CD4-positive, alpha-beta T cell treated with Interleukin-15 for 1 hour (primary cell): ENCODE data around the gene OPN4.

Experiments
- DNase-seq: peaks from one replicate; pipeline ENCODE4 v3.0.0-alpha.2; 2020

The OPN4 gene

GRCh38 chr10:86681722-86682386 is 27.5 kb downstream of the OPN4 start:
- no peak for DNase-seq

GRCh38 chr10:86682675-86683074 is 28.3 kb downstream of the OPN4 start:
- no peak for DNase-seq

- DNase-seq, result no peak
These were observed 30.2 kb downstream of the OPN4 start for GRCh38 chr10:86684331-86685097.

GRCh38 chr10:86685416-86685815 is 31.1 kb downstream of the OPN4 start:
- no peak for DNase-seq

GRCh38 chr10:86685893-86686632 is 31.7 kb downstream of the OPN4 start:
- DNase-seq, result no peak

GRCh38 chr10:86686972-86687371 is 32.6 kb downstream of the OPN4 start:
- DNase-seq, result no peak

GRCh38 chr10:86687750-86688149 is 33.4 kb downstream of the OPN4 start:
- DNase-seq, result no peak

GRCh38 chr10:86688398-86688921 is 34.1 kb downstream of the OPN4 start:
- DNase-seq, result peak; percentile 45

GRCh38 chr10:86689146-86689545 is 34.8 kb downstream of the OPN4 start:
- DNase-seq, result no peak

GRCh38 chr10:86690231-86690630 is 35.9 kb downstream of the OPN4 start:
- DNase-seq, result no peak

GRCh38 chr10:86690657-86691084 is 36.3 kb downstream of the OPN4 start:
- DNase-seq, result no peak

GRCh38 chr10:86691333-86692022 is 37.1 kb downstream of the OPN4 start:
- no peak for DNase-seq

GRCh38 chr10:86692023-86692514 is 37.7 kb downstream of the OPN4 start:
- DNase-seq, result no peak

GRCh38 chr10:86692664-86693063 is 38.3 kb downstream of the OPN4 start:
- DNase-seq, result no peak

GRCh38 chr10:86693275-86693674 is 38.9 kb downstream of the OPN4 start:
- DNase-seq, result no peak

- peak; percentile 33 for DNase-seq
These were observed 39.5 kb downstream of the OPN4 start for GRCh38 chr10:86693721-86694369.

GRCh38 chr10:86698207-86698940 is 44.0 kb downstream of the OPN4 start:
- DNase-seq, result no peak

- no peak for DNase-seq
These were observed 44.8 kb downstream of the OPN4 start for GRCh38 chr10:86699125-86699524.

GRCh38 chr10:86699541-86699940 is 45.2 kb downstream of the OPN4 start:
- no peak for DNase-seq

GRCh38 chr10:86699991-86700840 is 45.9 kb downstream of the OPN4 start:
- DNase-seq, result no peak
